CD14-positive monocyte (primary cell): Measurements from ENCODE around the gene CTNND2. TPM values are rescaled to one million over a fixed set of nuclear protein-coding genes. Genes with fewer than 3 reads are reported as not detected.

ENCODE experiments used
- DNase-seq, 3 donors: peaks; one replicate each; pipeline ENCODE4 v3.0.0-alpha.2; 2011 to 2022
- H2AFZ ChIP-seq: 2 replicates; pipeline ENCODE4 v1.6.0; 2012; ENCODE audit warnings: mild to moderate bottlenecking, low read depth, low read length, inconsistent platforms; ENCODE audit not compliant: insufficient read depth, poor library complexity, severe bottlenecking
- H3K27ac ChIP-seq, 2 donors: 1 replicate in 1 of 2; 2 replicates in 1 of 2; pipeline ENCODE4 v1.5.1; 2012 to 2013; ENCODE audit warnings: low read length in 2 of 2, control low read depth in 1 of 2, inconsistent platforms in 1 of 2, low read depth in 1 of 2, mild to moderate bottlenecking in 1 of 2
- H3K27me3 ChIP-seq, 2 donors: one replicate each; pipeline versions ENCODE4 v1.6.0 to v1.6.1; 2011 to 2013; ENCODE audit warnings: low read length in 2 of 2; ENCODE audit not compliant: control insufficient read depth in 2 of 2, insufficient read depth in 2 of 2
- H3K36me3 ChIP-seq, 2 donors: replicated peaks in 1 of 2; 1 replicate in 1 of 2; 2 replicates in 1 of 2; pipeline versions ENCODE4 v1.5.1 to v1.6.1; 2012 to 2013; ENCODE audit warnings: low read length in 2 of 2, control low read depth in 1 of 2, inconsistent platforms in 1 of 2, mild to moderate bottlenecking in 1 of 2; ENCODE audit not compliant: insufficient read depth in 2 of 2, control insufficient read depth in 1 of 2
- H3K4me1 ChIP-seq, 2 donors: 1 replicate in 1 of 2; 2 replicates in 1 of 2; pipeline versions ENCODE4 v1.5.1 to v1.6.1; 2012 to 2013; ENCODE audit warnings: low read length in 2 of 2, control low read depth in 1 of 2, inconsistent platforms in 1 of 2, mild to moderate bottlenecking in 1 of 2, moderate library complexity in 1 of 2; ENCODE audit not compliant: insufficient read depth in 2 of 2, control insufficient read depth in 1 of 2
- H3K4me2 ChIP-seq: replicated peaks from 2 replicates; pipeline ENCODE3; 2012; ENCODE audit warnings: low read length, moderate library complexity, mild to moderate bottlenecking; ENCODE audit not compliant: poor library complexity, severe bottlenecking; ENCODE audit errors: extremely low read depth
- H3K4me3 ChIP-seq, 3 experiments: fragments of 200-600 bp in 1 of 3; sonication (generic) in 1 of 3; replicated peaks in 1 of 3; 1 replicate in 2 of 3; 2 replicates in 1 of 3; pipeline ENCODE4 v1.5.1; 2011 to 2013; ENCODE audit warnings: low read length in 3 of 3, mild to moderate bottlenecking in 3 of 3, control low read depth in 2 of 3, low read depth in 2 of 3, inconsistent platforms in 1 of 3, moderate library complexity in 1 of 3
- H3K79me2 ChIP-seq: 2 replicates; pipeline ENCODE4 v1.6.0; 2012; ENCODE audit warnings: mild to moderate bottlenecking, control low read depth, inconsistent platforms, low read length, moderate library complexity; ENCODE audit not compliant: insufficient read depth
- H3K9ac ChIP-seq: 2 replicates; pipeline ENCODE4 v1.6.0; 2017; ENCODE audit warnings: low read length, mild to moderate bottlenecking; ENCODE audit not compliant: insufficient read depth, poor library complexity, severe bottlenecking
- H3K9me3 ChIP-seq, 2 donors: replicated peaks in 1 of 2; 1 replicate in 1 of 2; 2 replicates in 1 of 2; pipeline versions ENCODE4 v1.5.1 to v1.6.1; 2012 to 2013; ENCODE audit warnings: low read length in 2 of 2, control low read depth in 1 of 2; ENCODE audit not compliant: control insufficient read depth in 1 of 2, insufficient read depth in 1 of 2
- H4K20me1 ChIP-seq: 2 replicates; pipeline ENCODE4 v1.6.0; 2012; ENCODE audit warnings: mild to moderate bottlenecking, low read length, control low read depth, moderate library complexity; ENCODE audit not compliant: insufficient read depth
- H3K27ac Mint-ChIP-seq, 7 donors: one replicate each; pipeline ENCODE4 v1.8.0; 2020; ENCODE audit warnings: mild to moderate bottlenecking in 7 of 7, mixed read lengths in 7 of 7, moderate library complexity in 6 of 7, inconsistent platforms in 2 of 7
- H3K27me3 Mint-ChIP-seq, 3 donors: one replicate each; pipeline ENCODE4 v1.8.0; 2021 to 2022; ENCODE audit warnings: low read depth in 3 of 3, mild to moderate bottlenecking in 3 of 3, mixed read lengths in 3 of 3, moderate library complexity in 3 of 3, inconsistent platforms in 1 of 3
- H3K36me3 Mint-ChIP-seq, 2 donors: one replicate each; pipeline ENCODE4 v1.8.0; 2020; ENCODE audit warnings: mixed read lengths in 2 of 2, inconsistent platforms in 1 of 2, mild to moderate bottlenecking in 1 of 2
- H3K4me1 Mint-ChIP-seq: one replicate; pipeline ENCODE4 v1.8.0; 2020; ENCODE audit warnings: mild to moderate bottlenecking, mixed read lengths
- H3K4me3 Mint-ChIP-seq, 2 donors: one replicate each; pipeline ENCODE4 v1.8.0; 2020; ENCODE audit warnings: mild to moderate bottlenecking in 2 of 2, mixed read lengths in 2 of 2, moderate library complexity in 1 of 2
- H3K9me3 Mint-ChIP-seq, 7 donors: one replicate each; pipeline ENCODE4 v1.8.0; 2020 to 2022; ENCODE audit warnings: mixed read lengths in 7 of 7, mild to moderate bottlenecking in 6 of 7, moderate library complexity in 6 of 7, inconsistent platforms in 2 of 7
- CTCF ChIP-seq: fragments of 200-600 bp; IDR thresholded peaks from one replicate; pipeline ENCODE4 v1.8.0; 2022; ENCODE audit warnings: antibody characterized with exemption, mild to moderate bottlenecking
- WGBS: methylation state at CpG from one replicate; pipeline ENCODE4 v1.1.5; 2013; ENCODE audit warnings: missing lambda C conversion rate; ENCODE audit not compliant: insufficient coverage; 5-methylcytosine and 5-hydroxymethylcytosine counted together
- intact Hi-C, 2 donors: fragments of 100-400 bp; cut with micrococcal nuclease; formaldehyde crosslinking; loops; one replicate each; pipeline versions ENCODE4 v1.15.0 to v1.15.1; 2023
- polyA minus RNA-seq: library from RNA; depleted of rRNA, polyadenylated mRNA; stranded (reverse); fragments of >200 nt; gene quantifications from 2 replicates; pipeline ENCODE4 v1.2.3, GENCODE V29; 2012
- polyA plus RNA-seq, 3 donors: library from polyadenylated mRNA; depleted of rRNA in 1 of 3; unstranded in 2 of 3; stranded (reverse) in 1 of 3; fragments of 300-500 nt in 2 of 3; fragments of >200 nt in 1 of 3; fragmentation: Illumina TruSeq in 2 of 3; gene quantifications; 1 replicate in 2 of 3; 2 replicates in 1 of 3; pipeline ENCODE4 v1.2.3, GENCODE V29; 2012 to 2021
- total RNA-seq, 12 experiments: library from RNA in 1 of 12; stranded (reverse) in 1 of 12; fragments of 120-200 nt in 1 of 12; gene quantifications; one replicate each; pipeline ENCODE4 v1.2.4 and lab custom pipeline; 2013 to 2026; ENCODE audit warnings: mixed read lengths in 6 of 12, inconsistent platforms in 1 of 12

CTNND2 gene
- total RNA-seq (2013) = not detected
- polyA plus RNA-seq (not detected), polyA minus RNA-seq (not detected in 2 replicates), total RNA-seq (lab: John Stamatoyannopoulos, UW) (0.08 to 3.2 (median 0.17) reads per million in 11 experiments)

GRCh38 chr5:11904265-11904906 is at the start of gene CTNND2:
CTNND2 (minus strand) TSS chr5:11904446; CDS start chr5:11903853, 593 bp downstream.
- Histone ChIP-seq H2AFZ (no peak within 1 kb of the TSS), H3K9ac (no peak within 1 kb of the TSS), H3K9me3 (peaks cover 3 to 16% of the 10 kb centered on the region in 2 donors), H3K4me3 (no peak within 1 kb of the TSS), H3K79me2 (no peaks in the 10 kb centered on the region), H3K4me1 (no peaks in the 10 kb centered on the region), H3K27ac (no peak within 1 kb of the TSS), H3K36me3 (no peaks in the 10 kb centered on the region), H3K27me3 (peaks cover 35 to 46% of the 10 kb centered on the region in 2 donors), H3K4me2 (peak within 1 kb of the TSS; percentile 25), H4K20me1 (no peaks in the 10 kb centered on the region)
- peaks cover 37 to 46% (median 42%) of the 10 kb centered on the region in 3 donors for H3K27me3 Mint-ChIP-seq
- under 1% methylated on average over 59 of the region's 64 CpGs for WGBS
- intact Hi-C loops = no loop called here
- H3K4me3 Mint-ChIP-seq = peak within 1 kb of the TSS in 1 of 2 donors; percentile 80
- DNase-seq = no peak
- no peak for TF ChIP-seq CTCF
- no peaks in the 10 kb centered on the region for H3K36me3 Mint-ChIP-seq
- H3K4me1 Mint-ChIP-seq = peaks cover 2% of the 10 kb centered on the region
- no peak within 1 kb of the TSS for H3K27ac Mint-ChIP-seq
- H3K9me3 Mint-ChIP-seq = peaks cover 0 to 10% (median 5%) of the 10 kb centered on the region in 7 donors

GRCh38 chr5:11946317-11946716 is 42.1 kb upstream of the CTNND2 start:
- Histone ChIP-seq H3K27me3 (no peaks in the 10 kb centered on the region), H3K4me2 (no peak overlapping the region), H4K20me1 (no peaks in the 10 kb centered on the region), H3K79me2 (no peaks in the 10 kb centered on the region), H3K9ac (no peak overlapping the region), H2AFZ (no peak overlapping the region), H3K27ac (no peak overlapping the region), H3K4me3 (no peak overlapping the region), H3K9me3 (peaks cover 0 to 4% of the 10 kb centered on the region in 2 donors), H3K36me3 (no peaks in the 10 kb centered on the region), H3K4me1 (no peaks in the 10 kb centered on the region)
- Mint-ChIP-seq H3K27ac (no peak overlapping the region), H3K4me3 (no peak overlapping the region), H3K9me3 (peaks cover 0 to 10% (median 3%) of the 10 kb centered on the region in 7 donors), H3K27me3 (no peaks in the 10 kb centered on the region), H3K4me1 (no peaks in the 10 kb centered on the region), H3K36me3 (no peaks in the 10 kb centered on the region)
- DNase-seq = no peak
- no peak for TF ChIP-seq CTCF
- intact Hi-C loops = no loop called here
